ENCODE data around the gene NNAT.
"Not testable (repeated sequence)": the region's sequence is repeated elsewhere in the genome, so short reads cannot be mapped to it uniquely, and the experiment has no call there.

Gene NNAT

DNA sequence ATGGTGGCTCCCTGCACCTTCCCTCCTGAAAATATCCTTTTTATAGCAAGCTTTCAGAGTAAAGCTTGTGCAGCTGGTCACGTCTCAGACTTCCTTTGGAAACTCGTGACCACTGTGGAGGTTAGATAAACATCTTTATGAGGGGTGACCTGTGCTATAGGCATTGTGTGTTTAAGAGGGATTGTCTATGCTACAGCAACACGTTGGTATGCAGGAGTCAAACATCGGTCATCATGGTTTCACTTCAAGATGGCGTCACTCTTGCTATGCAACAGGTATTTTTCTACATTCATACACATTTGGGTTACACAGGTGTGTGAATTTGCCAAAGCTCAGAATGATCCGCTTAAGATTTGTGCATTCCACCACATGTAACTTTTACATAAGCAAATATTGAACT, 21.2 kb downstream of the NNAT start:
- no peak for DNase-seq

DNA sequence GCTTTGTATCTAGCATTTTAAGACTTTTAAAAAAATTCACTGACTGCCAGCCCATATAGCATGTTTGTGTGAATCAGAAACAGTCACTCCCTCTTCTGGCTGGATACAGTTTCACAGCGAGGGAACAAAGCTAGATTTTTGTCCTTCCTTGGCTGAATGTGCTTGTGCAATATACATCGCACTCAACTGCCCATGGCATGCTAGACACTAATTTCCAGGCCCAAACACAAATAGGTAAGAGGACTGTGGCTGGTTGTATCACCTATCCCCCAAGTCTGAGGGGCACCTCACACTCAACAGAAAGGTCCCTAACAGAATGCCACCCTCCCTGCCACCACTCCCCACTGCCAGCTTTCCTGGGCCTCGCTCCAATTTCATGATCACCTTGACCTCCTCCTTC, 22.8 kb downstream of the NNAT start:
- DNase-seq = no peak

DNA sequence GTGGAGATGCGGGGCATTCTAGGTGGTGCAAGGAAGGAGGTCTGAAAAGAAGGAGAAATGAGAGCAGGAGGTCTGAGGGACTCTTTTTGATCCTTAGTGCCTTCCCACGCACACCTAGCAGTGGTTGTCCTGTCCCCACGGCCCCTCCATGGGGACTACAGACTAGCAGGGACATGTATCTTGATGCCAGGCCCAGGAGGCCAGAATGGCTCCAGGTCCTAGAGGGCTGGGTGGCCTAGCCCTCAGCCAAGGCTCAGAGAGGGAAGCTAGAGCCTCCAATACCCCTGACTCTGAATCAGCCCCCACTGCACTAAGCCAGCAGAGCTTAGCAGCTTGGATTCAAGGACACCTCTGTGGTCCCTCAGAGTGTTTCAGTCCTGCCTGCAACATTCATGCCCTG, 23.3 kb downstream of the NNAT start:
- no peak for DNase-seq

DNA sequence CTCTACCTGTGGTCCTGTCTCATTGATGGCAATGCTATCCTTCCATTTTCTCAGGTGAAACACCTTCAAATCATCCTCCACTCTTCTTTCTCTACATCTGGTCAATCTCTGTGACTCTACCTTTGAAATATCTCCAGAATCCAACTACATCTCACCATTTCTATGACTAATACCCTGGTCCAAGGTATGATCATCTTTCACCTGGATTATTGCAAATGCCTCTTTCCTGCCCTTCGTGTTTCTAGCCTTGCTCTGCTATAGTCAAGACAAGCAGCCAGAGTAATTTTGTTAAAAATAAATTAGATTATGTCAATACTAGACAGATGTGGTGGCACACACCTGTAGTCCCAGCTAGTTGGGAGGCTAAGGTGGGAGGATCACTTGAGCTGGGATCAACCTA, 24.5 kb downstream of the NNAT start:
- no peak for DNase-seq

DNA sequence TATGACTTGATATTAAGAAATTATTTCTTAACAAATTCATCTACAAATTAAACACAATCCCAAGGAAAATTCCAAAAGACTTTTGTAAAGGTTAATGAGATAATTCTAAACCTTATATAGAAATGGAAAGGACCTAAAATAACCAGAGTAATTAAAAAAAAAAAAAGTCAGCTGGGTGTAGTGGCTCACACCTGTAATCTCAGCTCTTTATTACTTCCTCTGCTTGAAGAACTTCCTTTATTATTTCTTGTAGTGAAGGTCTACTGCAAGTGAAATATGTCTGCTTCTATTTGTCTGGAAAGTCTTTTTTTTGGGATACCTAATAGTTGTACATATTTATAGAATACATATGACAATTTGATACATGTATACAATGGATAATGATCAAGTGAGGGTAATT, 26.9 kb downstream of the NNAT start:
- DNase-seq = no peak

DNA sequence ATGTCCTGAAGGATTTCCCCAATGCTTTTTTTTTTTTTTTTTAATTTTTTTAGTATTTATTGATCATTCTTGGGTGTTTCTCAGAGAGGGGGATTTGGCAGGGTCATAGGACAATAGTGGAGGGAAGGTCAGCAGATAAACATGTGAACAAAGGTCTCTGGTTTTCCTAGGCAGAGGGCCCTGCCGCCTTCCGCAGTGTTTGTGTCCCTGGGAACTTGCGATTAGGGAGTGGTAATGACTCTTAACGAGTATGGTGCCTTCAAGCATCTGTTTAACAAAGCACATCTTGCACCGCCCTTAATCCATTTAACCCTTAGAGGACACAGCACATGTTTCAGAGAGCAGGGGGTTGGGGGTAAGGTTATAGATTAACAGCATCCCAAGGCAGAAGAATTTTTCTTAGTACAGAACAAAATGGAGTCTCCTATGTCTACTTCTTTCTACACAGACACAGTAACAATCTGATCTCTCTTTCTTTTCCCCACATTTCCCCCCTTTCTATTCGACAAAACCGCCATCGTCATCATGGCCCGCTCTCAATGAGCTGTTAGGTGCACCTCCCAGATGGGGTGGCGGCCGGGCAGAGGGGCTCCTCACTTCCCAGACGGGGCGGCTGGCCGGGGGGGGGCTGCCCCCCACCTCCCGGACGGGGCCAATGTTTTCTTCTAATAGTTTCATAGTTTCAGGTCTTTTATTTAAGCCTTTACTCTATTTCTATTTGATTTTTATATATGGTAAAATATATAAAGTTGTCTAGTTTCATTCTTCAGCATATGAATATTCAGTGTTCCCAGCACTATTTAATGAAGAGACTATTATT, 29.3 kb downstream of the NNAT start:
- DNase-seq = not testable (repeated sequence)

DNA sequence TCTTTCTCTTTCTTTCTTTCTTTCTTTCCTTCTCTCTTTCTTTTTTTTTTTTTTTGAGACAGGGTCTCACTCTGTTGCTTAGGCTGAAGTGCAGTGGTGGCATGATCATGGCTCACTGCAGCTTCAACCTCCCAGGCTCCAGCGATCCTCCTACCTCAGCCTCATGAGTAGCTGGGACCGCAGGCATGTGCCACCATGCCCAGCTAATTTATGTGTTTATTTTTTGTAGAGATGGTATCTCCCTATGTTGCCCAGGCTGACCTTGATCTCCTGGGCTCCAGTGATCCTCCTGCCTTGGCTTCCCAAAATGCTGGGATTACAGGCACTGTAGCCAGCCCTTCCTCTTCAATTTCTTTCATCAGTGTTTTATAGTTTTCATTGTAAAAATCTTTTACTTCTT, 30.6 kb downstream of the NNAT start:
- DNase-seq = not testable (repeated sequence)

DNA sequence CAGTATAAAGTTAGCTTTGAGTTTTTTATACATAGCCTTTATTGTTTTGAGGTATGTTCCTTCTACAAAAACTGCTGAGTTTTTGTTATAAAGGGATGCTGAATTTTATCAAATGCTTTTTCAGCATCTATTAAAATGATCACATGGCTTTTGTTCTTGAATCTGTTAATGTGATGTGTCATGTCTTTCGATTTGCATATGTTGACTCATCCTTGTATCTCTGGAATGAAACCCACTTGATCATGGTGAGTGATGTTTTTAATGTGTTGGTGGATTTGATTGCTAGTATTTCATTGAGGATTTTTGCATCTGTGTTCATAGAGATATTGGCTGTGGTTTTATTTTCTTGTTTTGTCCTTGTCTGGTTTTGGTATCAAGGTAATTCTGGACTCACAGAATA, 31.4 kb downstream of the NNAT start:
- DNase-seq = no peak

DNA sequence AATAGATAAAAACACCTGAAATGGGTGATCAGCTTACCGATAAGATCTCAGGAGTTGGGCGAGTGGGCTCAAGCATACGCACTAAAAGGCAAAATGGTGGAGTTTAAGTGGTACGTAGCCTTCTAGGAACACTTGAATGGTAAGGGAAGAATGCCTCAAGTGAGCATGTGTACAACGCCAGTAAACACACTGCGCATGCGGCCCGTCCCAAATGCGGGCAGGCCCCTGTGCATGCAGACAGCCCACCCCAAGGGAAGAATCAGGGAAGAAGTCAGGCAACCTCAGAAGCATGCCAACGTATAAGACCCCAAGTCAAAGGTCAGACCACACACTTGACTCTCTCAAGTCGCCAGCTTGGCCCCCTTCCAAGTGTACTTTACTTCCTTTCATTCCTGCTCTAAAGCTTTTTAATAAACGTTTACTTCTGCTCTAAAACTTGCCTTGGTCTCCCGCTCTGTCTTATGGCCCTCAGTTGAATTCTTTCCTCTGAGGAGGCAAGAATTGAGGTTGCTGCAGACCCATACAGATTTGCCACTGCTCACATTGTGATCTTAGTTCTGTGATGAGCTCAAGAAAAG, 33.8 kb downstream of the NNAT start:
- DNase-seq = not testable (repeated sequence)

DNA sequence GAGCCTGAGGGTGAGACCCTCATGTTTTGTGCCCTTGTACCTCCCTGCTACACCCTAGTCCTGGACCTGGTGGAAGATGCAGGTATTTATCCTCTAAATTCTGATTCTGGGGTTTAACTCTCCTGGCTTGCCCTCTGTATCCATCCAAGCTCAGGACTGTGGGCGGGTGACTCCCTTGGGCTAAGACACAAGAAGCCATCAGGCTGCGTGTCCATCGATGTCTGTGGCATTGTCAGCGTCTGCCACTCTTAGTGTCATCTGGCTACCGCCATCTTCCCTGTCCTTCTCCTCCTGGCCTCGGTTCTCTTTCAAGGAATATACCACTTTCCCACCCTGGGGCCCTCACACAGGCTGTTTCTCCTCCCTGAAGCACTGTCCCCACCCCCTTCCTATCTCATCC, 35.5 kb downstream of the NNAT start:
- DNase-seq = no peak

DNA sequence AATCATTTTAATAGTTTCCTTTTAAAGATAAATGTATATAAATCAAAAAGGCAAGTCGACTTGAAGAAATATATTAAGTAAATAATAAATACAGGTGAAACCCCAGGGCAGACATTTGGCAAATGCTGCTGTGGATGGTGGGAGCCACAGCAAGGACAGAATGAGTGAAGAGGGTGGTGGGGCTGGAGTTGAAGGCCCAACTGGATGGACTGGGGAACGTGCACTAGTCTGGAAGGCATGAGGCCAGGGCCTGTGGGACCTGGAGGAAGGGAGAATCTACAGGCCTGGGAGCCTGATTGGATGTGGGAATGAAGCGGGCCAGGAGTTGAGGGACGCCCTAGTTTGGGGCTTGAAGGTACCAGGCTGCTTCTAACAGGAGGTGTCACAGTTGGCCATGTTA, 37.3 kb downstream of the NNAT start:
- no peak for DNase-seq

DNA sequence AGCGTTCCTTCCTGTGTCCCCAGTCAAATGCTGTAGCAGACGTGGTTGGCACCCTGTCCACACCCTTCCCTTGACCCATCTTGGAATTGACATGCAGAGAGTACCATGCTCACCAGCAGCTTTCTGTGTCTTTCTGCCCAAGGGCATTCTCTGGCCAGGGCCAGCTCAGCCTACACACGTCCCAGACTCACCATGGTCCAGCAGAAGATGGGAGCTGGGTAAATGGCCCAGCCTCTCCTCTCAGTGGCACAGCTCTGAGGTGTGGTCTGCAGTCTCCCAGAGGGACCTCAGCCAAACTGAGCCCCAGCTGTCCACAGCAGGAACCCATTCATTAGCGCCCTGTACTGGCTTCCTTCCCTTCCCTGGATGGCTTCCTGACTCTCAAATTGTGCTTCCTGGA, 37.7 kb downstream of the NNAT start:
- no peak for DNase-seq

DNA sequence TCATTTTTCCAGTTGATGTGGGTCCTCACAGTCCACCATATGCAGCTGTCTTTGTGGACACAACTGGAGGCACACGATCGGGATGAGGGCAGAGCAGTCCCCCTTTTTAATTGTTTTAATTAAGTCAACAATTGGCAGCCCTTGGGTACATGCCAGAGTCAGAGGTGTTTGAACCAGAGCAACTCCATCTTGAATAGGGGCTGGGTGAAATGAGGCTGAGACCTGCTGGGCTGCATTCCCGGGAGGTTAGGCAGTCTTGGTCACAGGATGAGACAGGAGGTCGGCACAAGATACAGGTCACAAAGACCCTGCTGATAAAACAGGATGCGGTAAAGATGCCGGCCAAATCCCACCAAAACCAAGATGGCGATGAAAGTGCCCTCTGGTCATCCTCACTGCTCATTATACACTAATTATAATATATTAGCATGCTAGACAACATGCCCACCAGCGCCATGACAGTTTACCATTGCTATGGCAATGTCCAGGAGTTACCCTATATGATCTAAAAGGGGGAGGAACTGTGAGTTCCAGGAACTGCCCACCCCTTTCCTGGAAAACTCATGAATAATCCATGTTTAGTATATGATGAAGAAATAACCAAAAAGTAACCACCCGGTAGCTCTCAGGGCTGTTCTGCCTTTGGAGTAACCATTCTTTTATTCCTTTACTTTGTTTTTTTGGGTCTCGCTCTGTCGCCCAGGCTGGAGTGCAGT, 38.4 kb downstream of the NNAT start:
- DNase-seq = no peak

DNA sequence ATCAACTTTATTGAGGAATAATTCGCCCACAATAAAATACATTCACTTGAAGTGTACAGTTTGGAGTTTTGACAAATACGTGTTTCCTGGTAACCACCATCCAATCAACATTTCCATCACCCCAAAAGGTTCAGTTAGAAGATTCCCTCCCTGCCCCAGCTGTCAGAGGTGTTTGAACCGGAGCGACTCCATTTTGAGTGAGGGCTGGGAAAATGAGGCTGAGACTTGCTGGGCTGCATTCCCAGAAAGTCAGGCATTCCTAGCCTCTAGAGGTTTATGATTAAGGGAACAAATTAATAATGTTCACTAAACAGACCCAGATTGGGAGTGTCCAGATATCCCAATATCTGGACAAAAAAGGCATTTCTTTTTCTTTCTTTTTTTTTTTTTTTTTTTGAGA, 39.6 kb downstream of the NNAT start:
- DNase-seq = no peak

DNA sequence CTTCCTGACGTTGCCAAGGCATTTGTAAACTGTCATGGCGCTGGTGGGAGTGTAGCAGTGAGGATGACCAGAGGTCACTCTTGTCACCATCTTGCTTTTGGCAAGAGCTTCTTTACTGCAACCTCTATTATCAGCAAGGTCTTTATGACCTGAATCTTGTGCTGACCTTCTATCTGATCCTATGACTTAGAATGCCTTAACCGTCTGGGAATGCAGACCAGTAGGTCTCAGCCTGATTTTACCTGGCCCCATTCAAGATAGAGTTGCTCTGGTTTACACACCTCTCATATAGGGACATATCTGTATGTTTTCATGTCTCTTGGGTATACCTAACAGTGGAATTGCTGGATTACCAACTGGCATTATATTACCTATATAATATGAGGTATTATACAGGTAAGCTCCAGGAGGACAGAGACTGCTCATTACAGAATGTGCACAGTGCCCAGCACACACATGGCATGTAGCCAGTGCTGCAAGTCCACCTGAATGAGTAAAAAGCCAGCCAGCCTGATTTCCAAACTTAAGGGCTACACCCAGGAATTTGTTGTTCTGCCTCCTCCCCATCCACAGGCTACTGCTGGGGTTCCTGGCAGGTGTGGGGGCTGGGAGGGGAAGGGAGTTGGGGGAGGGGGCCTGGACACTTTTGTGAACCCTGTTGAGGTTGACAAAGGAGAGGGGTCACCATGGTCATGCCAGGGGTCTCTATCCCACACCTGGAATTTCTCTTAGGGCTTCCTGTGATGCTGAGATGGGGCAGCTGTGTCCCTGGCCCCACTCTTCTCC, 41.8 kb downstream of the NNAT start:
- DNase-seq = no peak

DNA sequence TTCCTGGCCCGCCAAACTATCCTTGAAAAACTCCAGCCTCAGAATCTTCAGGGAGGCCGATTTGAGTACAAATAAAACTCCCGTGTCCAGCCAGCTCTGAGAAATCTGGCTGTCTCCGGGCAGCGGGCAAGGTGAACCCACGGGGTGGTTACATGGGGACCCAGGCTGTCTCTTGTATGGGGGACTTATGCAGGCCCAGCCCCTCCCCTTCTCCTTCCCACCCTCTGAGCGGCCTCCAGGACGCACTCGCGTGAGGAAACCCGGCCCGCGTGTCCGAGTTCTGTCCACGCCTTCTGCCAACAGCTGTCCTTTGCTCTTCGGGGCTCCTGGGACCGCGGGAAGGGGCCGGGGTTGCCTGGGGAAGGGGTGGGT, 43.0 kb downstream of the NNAT start:
- no peak for DNase-seq

DNA sequence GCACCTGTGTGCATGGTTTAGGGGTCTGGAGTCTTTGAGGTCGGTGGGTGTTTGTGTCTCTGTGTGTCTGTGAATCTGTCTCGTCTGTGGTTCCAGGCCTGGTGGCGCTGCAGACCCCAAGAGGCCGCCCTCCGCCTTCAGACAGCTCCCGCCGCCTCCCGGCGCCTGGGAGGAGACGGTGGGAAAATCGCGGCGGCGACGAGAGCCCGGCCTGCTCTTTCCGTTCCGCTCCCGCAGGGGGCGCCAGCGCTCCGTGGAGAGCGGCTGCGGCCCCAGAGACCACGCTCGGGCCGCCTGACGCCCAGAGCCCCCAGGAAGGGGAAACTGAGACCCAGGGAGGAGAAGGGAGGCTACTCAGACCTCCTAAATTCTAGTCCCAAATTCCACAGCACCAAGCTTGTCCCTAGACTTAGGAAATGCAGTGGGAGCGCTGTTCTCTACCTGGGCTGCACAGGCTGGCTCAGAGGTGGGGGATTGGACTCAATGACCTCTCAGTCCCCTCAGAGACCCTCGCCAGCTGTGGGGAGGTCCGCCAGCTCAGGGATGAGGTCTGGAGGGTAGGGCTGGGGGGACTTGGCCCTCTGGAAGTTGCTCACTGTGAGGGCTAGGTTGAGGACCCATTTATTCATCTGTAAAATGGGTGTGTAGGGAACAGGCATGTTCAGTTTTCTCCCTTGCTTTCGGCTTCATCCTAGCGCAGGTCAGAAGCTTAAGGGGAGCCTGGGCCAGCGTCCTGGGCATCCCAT, 43.5 kb downstream of the NNAT start:
- peak; percentile 17 to 27 for DNase-seq

DNA sequence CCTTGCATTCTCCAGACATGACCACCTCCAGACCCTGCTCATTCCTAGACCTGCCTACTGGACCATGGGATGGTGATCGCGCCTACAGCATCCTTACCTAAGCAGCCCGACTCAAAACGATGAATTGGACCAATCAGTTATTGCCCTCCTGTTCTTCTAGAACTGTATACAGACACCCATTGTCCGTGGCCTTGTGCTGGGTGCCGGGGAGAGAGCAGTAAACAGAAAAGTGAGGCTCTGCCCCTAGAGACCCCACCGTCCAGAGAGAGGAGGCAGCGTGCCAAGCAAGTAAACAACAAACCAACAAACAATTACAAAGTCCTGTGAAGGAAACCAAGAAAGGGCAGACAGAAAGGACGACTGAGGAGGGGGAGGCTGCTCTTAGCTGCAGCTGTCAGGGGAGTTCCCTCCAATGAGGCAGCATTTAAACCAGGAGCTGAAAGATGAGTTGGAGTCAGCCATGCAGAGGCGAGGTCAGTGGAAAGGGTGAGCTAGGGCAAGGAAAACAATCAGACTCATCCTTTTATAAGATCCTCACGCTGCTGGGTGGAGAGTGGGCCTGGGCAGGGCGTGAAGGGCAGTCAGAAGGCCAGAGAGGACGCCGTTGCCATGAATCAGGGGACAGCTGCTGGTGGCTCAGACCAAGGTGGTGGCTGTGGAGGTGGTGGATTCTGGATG, 44.2 kb downstream of the NNAT start:
- DNase-seq = no peak

DNA sequence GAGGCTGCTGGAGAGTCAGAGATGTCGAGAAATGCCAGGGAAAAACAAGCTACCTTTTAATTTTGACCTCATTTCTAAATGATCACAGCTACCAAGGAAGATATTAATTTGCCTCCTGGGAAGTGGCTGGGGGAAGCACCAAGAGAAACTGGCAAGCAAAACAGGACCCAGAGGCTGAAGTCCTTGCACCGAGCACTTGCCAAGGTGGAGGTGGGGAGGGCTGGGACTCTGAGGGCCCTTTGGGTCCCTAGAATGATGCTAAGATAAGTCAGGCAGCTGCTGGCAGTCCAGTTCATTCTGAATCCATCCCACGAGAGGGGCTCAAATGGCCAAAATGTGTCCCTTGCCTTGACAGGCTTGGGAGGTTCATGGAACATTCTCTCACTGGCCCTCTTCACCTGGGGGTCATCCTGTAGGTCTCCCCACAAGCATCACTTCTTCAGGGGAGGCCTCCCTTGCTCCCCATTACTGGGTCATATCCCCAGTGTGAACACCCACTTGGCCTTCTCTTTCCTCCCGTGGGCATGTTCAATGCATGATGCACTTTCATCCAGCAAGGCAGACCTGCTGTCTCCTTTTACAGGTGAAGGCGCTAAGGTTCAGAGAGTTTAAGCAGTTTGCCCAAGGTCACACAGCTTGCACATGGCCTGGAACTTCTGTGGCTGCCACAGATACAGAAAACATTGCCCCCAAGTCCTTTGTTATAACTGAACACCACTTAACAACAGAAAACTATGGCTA, 45.7 kb downstream of the NNAT start:
- DNase-seq = no peak

DNA sequence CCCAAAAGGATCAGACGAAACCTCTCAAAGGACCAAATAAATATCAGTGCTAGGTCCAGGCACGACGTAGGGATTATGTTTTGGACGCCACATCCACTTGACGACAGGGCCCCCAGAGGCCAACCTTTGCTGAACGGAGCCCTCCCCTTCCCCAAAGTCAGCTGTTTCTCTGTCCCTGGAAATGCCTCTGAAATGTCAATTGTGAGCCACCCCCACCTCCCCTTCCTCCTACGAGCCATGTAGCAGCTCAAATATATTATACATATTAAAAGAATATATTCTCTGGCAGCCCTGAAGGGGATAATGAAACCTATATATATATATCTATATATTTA, 46.2 kb downstream of the NNAT start:
- DNase-seq = no peak
